ENCODE data around the gene CPD.
A peak's percentile ranks its signal among the peaks of the same experiment; 100 is the strongest.
"Not testable (repeated sequence)": the region's sequence is repeated elsewhere in the genome, so short reads cannot be mapped to it uniquely, and the experiment has no call there.

CPD gene

GRCh38 chr17:30381340-30381659 lies 2.6 kb downstream of the CPD start:
- FAIRE-seq (no peak), DNase-seq (ENCODE audit: low spot score) (no peak)

GRCh38 chr17:30382345-30382744 lies 3.6 kb downstream of the CPD start:
- FAIRE-seq (no peak), DNase-seq (ENCODE audit: low spot score) (no peak)

GRCh38 chr17:30388321-30389179 lies 9.8 kb downstream of the CPD start:
- no peak for FAIRE-seq
- no peak for DNase-seq (ENCODE audit: low spot score)

GRCh38 chr17:30389756-30390300 lies 11.1 kb downstream of the CPD start:
- no peak for DNase-seq (ENCODE audit: low spot score)
- no peak for FAIRE-seq

- FAIRE-seq (no peak), DNase-seq (ENCODE audit: low spot score) (no peak)
Observed at GRCh38 chr17:30391534-30391933, 12.8 kb downstream of the CPD start.

- FAIRE-seq (no peak), DNase-seq (ENCODE audit: low spot score) (no peak)
Observed at GRCh38 chr17:30393491-30393890, 14.8 kb downstream of the CPD start.

GRCh38 chr17:30393911-30394867 lies 15.5 kb downstream of the CPD start:
- no peak for DNase-seq (ENCODE audit: low spot score)
- no peak for FAIRE-seq

- DNase-seq (ENCODE audit: low spot score) (no peak), FAIRE-seq (no peak)
Observed at GRCh38 chr17:30395398-30396022, 16.8 kb downstream of the CPD start.

- peak; percentile 27 for FAIRE-seq
- no peak for DNase-seq (ENCODE audit: low spot score)
Observed at GRCh38 chr17:30396129-30396528, 17.4 kb downstream of the CPD start.

- DNase-seq (ENCODE audit: low spot score): no peak
- no peak for FAIRE-seq
Observed at GRCh38 chr17:30396612-30397011, 17.9 kb downstream of the CPD start.

GRCh38 chr17:30398328-30399041 lies 19.8 kb downstream of the CPD start:
- FAIRE-seq (peak; percentile 84), DNase-seq (ENCODE audit: low spot score) (no peak)

GRCh38 chr17:30401097-30401496 lies 22.4 kb downstream of the CPD start:
- FAIRE-seq: no peak
- no peak for DNase-seq (ENCODE audit: low spot score)

GRCh38 chr17:30405161-30405560 lies 26.4 kb downstream of the CPD start:
- FAIRE-seq: no peak

GRCh38 chr17:30410627-30411026 lies 31.9 kb downstream of the CPD start:
- DNase-seq (ENCODE audit: low spot score); FAIRE-seq: not testable (repeated sequence)

More at GRCh38 chr17:30405161-30405560, 26.4 kb downstream of the CPD start:
- DNase-seq (ENCODE audit: low spot score): no peak

- FAIRE-seq; DNase-seq (ENCODE audit: low spot score): not testable (repeated sequence)
Observed at GRCh38 chr17:30412008-30412496, 33.3 kb downstream of the CPD start.

GRCh38 chr17:30413109-30413508 lies 34.4 kb downstream of the CPD start:
- FAIRE-seq (no peak), DNase-seq (ENCODE audit: low spot score) (no peak)

- FAIRE-seq (no peak), DNase-seq (ENCODE audit: low spot score) (no peak)
Observed at GRCh38 chr17:30414486-30414885, 35.8 kb downstream of the CPD start.

GRCh38 chr17:30415491-30415890 lies 36.8 kb downstream of the CPD start:
- DNase-seq (ENCODE audit: low spot score): no peak
- no peak for FAIRE-seq

- FAIRE-seq; DNase-seq (ENCODE audit: low spot score): not testable (repeated sequence)
Observed at GRCh38 chr17:30418070-30418469, 39.3 kb downstream of the CPD start.

GRCh38 chr17:30421592-30421991 lies 42.9 kb downstream of the CPD start:
- FAIRE-seq (no peak), DNase-seq (ENCODE audit: low spot score) (no peak)

GRCh38 chr17:30422171-30422570 lies 43.4 kb downstream of the CPD start:
- no peak for FAIRE-seq
- no peak for DNase-seq (ENCODE audit: low spot score)
